Left ventricle myocardium inferior (tissue), 1 donor: ENCODE measurements around the gene PAX9. TPM values are rescaled to one million over a fixed set of nuclear protein-coding genes. Genes with fewer than 3 reads are reported as not detected.

ENCODE experiments used
- DNase-seq: peaks from one replicate; pipeline ENCODE4 v3.0.0-alpha.2; 2020
- H3K27ac ChIP-seq: fragments of 200-600 bp; replicated peaks from 2 replicates; pipeline ENCODE4 v1.8.0; 2021
- H3K27me3 ChIP-seq: fragments of 200-600 bp; 2 replicates; pipeline ENCODE4 v1.8.0; 2021; ENCODE audit warnings: low read depth
- H3K36me3 ChIP-seq: fragments of 200-600 bp; 2 replicates; pipeline ENCODE4 v1.8.0; 2021
- H3K4me1 ChIP-seq: fragments of 200-600 bp; 2 replicates; pipeline ENCODE4 v1.8.0; 2021
- H3K4me3 ChIP-seq: fragments of 200-600 bp; 2 replicates; pipeline ENCODE4 v1.8.0; 2021; ENCODE audit warnings: mild to moderate bottlenecking, moderate library complexity
- H3K9me3 ChIP-seq: fragments of 200-600 bp; replicated peaks from 2 replicates; pipeline ENCODE4 v1.8.0; 2021
- CTCF ChIP-seq: fragments of 200-600 bp; IDR thresholded peaks from 2 replicates; pipeline ENCODE4 v1.8.0; 2021; ENCODE audit warnings: antibody characterized with exemption, mild to moderate bottlenecking, borderline replicate concordance
- intact Hi-C: fragments of 100-400 bp; cut with micrococcal nuclease; formaldehyde crosslinking; loops from one replicate; pipeline ENCODE4 v1.11.0; 2022
- total RNA-seq: library from RNA; stranded (reverse); fragmentation: NEBNext Ultra II Directional; extraction: Animal tissue kit (Norgen Biotek cat#: 25700); gene quantifications from one replicate; pipeline ENCODE4 v1.2.1, GENCODE V29; 2021
- donor health status: DM: no; HTN: yes; CAD: no; lungs with severe emphysema.

Gene PAX9
- total RNA-seq, 1 donor from 2014 or later = not detected

- Histone ChIP-seq H3K9me3 (no peaks in the 10 kb centered on the region), H3K4me3 (peak overlapping the region; percentile 57), H3K27ac (no peak overlapping the region), H3K27me3 (peaks cover 100% of the 10 kb centered on the region), H3K36me3 (no peaks in the 10 kb centered on the region), H3K4me1 (peaks cover 62% of the 10 kb centered on the region)
- DNase-seq = no peak
- TF ChIP-seq CTCF = no peak
- intact Hi-C loops = no loop called here
Measured at GRCh38 chr14:36663404-36664321, 2.0 kb downstream of the PAX9 start.

DNA sequence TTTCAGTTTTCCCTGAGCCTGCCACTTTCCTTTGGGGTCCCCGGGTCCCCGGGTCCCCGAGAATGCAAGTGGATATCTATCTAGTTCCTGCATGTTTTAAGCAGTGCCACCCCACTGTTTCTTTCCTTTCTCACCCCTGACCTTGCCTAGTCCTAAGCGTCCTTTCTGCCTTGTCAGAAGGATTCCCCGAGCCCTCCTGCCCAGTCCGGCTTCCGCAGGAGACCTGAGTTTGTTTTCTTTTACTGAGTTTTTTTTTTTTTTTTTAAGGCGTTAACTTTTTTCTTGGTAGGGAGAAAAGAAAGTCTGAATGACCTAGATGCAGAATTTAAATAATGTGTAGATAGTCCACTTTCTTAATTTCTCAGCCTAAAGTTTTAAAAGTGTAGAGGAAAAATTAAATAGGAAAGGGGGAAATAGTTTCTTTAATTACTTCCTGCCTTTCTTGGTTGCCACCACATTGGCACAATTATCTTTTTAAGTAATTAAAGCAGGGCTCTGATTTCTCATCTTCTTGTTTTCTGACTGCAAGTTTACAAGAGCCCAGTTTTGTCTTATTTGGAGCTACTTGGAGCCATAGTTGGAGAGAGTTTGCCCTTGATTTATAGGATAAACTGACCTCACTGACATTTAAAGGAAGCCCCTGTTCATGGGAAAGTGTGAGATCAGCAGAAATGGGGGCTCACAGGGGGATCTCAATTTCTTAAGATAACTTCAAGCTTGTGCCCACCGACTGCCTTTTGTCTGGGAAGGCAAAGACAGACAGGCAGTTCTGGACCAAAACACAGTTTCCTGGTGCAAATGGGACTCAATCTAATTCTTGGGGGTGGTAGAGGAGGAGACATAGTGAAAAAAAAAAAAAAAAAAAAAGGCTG lies 2.9 kb downstream of the PAX9 start:
- no peak for TF ChIP-seq CTCF
- H3K36me3 ChIP-seq = no peaks in the 10 kb centered on the region
- peaks cover 100% of the 10 kb centered on the region for H3K27me3 ChIP-seq
- peaks cover 53% of the 10 kb centered on the region for H3K4me1 ChIP-seq
- no peaks in the 10 kb centered on the region for H3K9me3 ChIP-seq
- peak overlapping the region; percentile 57 for H3K4me3 ChIP-seq
- DNase-seq = no peak
- intact Hi-C loops = no loop called here
- no peak overlapping the region for H3K27ac ChIP-seq

DNA sequence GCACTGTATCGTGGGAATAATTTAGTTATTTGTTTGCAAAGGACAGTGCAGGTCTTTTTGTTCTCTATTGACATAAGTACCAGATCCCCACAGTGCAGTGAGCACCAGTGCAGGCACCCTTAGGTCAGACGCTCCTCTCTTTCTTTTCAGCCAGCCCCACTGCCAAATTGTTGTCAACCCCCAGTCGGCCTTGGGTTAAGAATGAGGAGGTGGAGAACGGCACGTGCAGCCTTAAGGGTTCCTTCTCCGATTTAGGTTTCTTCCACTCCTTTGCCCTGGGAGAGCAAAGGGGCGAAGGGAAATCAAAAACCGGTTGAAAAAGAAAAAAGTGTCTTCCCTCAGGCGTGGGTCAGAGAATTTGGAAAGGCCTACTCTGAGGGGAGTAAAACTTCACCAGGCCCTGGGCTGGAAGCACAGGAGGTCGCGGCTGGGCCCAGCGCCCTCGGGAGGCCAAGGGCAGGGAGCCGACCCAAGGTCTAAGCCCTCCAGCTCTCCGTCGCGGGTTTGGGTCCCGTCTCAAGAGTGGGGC lies 4.3 kb downstream of the PAX9 start:
- no peak for TF ChIP-seq CTCF
- Histone ChIP-seq H3K4me1 (peaks cover 49% of the 10 kb centered on the region), H3K9me3 (no peaks in the 10 kb centered on the region), H3K4me3 (peak overlapping the region; percentile 36), H3K27ac (no peak overlapping the region), H3K36me3 (no peaks in the 10 kb centered on the region), H3K27me3 (peaks cover 100% of the 10 kb centered on the region)
- intact Hi-C loops = no loop called here
- no peak for DNase-seq

GRCh38 chr14:36666416-36667206 lies 5.0 kb downstream of the PAX9 start:
- Histone ChIP-seq H3K27ac (no peak overlapping the region), H3K36me3 (no peaks in the 10 kb centered on the region), H3K4me3 (peak overlapping the region; percentile 36), H3K4me1 (peaks cover 42% of the 10 kb centered on the region), H3K9me3 (no peaks in the 10 kb centered on the region), H3K27me3 (peaks cover 100% of the 10 kb centered on the region)
- no peak for DNase-seq
- no peak for TF ChIP-seq CTCF
- intact Hi-C loops = no loop called here

DNA sequence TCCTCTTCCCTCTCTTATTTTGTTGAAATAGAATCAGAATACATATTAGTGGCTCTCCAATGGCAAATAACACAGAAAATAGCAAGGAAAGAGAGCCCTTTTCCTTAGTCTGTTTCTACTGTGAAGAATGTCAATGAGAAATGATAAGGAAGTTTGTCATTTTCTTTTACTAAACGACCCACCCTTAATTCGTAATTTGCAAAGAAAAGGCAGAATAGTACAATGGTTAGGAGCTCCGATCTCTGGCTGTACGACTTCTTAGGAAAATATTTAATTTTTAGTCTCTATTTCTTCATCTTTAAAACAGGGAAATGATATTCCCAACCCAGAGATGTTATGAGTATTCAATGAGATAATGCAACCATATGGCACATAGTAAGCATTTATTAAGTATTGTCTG lies 6.0 kb downstream of the PAX9 start:
- Histone ChIP-seq H3K36me3 (no peaks in the 10 kb centered on the region), H3K4me3 (no peak overlapping the region), H3K4me1 (peaks cover 32% of the 10 kb centered on the region), H3K9me3 (no peaks in the 10 kb centered on the region), H3K27ac (no peak overlapping the region), H3K27me3 (peaks cover 100% of the 10 kb centered on the region)
- intact Hi-C loops = no loop called here
- DNase-seq = no peak
- no peak for TF ChIP-seq CTCF
